SKM-1 treated with dmso at 0.1 percent for 144 hours (cell line): ENCODE data around the gene PTGER4.

Experiments
- DNase-seq: peaks from one replicate; lab custom pipeline; 2025; ENCODE audit not compliant: unreplicated experiment; lab: John Stamatoyannopoulos, UW

Gene PTGER4

DNA sequence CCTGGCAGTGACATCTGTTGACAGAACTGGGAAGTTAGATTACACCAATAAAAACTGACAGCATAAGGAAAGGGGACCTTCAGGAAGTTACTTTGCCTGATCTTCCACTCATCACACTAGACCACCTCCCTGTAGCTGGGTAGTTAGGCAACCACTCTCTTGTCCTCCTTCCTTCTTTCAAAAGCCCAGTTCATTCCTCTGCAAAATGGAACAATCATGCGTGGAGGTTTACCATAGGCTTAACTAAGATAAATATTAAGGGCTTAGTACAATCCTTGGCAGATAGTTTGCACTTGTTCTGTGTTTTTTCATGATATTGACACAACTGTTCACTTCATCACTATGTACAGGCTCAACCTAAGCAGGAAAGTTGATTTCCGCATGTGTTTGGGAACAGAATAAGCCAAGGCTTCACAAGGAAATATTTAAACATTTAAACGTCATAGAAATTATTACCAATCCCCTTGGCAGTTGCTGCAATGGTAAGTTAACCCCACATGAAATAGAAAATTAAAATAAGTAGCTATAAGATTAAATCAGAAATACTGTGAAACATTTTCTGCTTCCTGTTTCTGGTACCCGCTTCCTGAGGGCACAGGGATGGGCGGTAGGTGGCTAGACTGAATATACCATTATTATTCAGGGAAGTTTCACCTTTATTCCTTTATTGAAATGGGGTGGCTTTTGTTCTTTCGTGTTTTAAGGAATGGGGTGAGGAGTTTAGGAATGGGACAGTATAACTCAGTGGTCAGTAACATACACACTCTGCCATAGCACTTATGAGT, 9.9 kb upstream of the PTGER4 start:
- peak; percentile 34 for DNase-seq

DNA sequence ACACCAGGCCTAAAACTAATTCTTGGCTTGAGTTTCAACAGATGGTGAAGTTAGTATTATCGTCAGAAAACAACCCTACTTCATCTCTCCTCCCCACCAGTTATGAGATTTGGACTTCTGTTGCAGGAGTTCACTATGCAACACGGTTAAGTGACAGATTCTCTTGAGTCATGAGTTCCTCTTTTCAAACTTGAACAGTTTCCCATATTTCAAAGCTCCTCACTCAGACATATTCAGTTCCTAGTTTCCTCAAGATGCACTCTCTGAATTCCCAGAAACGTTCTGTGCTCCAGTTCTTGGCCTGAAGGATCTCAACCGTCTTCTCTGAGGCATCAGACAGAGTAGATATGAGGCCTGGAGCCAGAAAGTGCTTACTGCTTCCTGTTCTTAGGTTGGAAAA, 7.3 kb upstream of the PTGER4 start:
- DNase-seq, result peak; percentile 87

DNA sequence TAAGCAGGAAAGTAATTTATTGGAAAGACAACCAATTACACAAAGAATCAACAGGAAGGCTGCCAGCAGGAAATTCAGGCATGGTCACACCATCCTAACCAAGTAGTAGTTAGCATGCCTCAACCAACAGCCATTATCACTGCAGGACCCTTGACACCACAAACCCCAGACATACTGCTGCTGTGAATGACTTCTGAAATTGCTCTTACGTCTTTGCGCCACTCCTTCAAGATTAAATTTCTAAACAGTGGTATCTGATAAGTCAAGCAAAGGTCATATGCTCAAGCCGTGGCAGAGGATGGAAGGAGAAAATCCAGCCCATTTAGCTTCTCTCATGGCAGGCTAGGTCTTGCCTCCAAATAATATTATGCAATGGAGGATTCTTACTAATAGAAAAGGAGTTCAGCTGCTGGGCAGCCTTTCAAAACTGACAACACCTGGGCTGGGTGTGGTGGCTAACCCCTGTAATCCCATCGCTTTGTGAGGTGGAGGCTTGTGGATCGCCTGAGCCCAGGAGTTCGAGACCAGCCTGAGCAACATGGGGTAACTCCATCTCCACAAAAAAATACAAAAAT, 5.0 kb upstream of the PTGER4 start:
- no peak for DNase-seq

DNA sequence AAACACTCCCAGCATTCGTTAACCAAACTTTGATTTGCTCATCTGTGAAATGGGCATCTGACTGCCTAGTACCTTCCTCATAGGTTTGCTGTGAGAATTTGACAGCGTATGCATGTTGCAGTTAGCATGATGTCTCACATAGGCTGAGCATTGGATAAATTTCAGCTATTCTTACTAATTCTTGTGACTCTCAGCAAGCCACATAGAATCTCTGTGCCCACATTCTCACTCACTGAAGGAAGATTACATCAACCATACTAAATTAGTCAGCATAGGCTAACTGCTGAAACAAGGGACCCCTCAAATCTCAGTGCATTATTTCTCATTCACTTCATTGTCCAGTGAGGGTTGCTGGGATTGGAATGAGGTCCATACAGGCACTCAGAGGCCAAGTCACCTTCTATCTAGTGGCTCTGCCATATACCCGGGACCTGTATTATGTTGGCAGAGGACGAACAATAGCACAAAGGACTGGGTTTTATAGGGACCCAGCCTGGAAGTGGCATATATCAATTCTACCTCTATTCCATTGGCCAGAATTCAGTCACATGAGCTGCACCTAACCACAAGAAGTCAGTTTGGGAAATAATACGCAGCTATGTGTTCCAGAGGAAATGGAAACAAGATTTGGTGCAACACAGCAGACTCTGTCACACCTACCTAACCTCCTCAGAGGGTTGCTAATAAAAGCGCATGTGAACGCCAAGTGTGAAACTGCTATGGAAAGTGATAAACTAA, 4.2 kb upstream of the PTGER4 start:
- DNase-seq, result no peak

DNA sequence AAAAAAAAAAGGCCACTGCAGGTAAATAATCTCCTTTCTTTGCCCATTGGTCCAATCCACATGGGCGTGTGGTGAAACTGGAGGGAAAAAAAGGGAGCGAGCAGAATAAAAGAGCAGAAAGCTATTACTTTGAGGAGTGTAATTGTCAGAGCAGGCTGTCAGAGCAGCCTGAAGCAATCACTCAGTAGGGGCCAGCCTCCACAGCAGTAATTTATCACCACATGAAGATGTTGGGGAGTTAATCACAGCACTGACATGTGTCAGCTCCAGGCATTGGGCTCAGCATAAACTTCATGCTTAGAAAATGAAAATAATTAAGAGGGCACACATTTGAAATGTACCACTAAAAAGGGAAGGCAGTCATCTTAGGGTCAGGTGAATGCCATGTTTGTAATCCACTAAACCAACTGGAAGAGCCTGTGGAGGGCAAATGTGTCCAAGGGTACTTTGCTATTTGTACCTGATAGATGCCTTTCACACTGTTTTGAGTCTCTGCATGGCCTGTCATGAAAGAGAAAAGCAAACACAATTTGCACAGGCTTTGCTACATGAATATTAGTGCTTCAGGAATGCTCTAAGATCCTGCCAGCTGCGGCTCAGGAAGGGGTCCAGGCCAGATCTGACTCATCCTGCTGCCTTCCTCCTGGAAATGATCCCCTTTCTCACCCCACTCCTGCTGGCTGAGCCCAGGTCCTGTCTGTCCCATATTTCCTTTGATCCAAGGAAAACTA, 2.9 kb upstream of the PTGER4 start:
- no peak for DNase-seq

DNA sequence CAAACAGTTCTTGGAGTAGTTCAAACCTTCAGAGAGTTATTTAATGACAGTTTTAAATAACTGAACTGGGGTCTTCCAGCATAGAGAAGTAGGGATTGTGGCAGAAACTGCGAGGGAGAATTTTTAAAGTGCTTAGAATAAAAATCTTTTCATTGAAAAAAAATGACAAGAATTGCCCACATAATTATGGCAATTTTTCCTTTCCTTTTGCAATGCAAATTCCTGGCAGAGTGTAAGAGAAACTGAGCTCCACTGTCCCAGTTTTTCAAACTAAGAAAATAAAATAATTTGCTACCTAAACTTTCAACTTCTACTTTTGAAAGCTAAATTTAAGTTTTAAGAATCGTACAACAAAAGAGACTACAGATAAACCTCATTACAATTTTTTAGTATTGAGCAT, 2.3 kb upstream of the PTGER4 start:
- no peak for DNase-seq

DNA sequence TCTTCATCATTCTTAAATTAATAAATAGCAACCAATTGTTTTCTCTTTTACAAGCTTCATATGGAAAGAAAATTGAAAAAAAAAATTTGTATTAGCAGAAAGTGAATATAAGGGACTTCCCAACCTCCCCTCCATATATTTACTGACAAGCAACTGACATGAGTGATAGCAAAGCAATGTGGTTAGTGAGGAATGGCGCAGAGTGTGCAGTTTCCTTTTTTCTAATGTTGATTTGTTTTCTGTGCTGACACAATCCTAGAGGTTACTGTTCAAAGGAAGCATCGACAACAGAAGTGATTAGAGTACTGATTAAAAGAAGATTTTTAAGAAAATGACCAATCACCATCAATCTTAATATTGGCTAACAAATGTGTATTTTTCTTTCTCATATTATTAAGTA, 1.7 kb upstream of the PTGER4 start:
- peak; percentile 44 for DNase-seq

DNA sequence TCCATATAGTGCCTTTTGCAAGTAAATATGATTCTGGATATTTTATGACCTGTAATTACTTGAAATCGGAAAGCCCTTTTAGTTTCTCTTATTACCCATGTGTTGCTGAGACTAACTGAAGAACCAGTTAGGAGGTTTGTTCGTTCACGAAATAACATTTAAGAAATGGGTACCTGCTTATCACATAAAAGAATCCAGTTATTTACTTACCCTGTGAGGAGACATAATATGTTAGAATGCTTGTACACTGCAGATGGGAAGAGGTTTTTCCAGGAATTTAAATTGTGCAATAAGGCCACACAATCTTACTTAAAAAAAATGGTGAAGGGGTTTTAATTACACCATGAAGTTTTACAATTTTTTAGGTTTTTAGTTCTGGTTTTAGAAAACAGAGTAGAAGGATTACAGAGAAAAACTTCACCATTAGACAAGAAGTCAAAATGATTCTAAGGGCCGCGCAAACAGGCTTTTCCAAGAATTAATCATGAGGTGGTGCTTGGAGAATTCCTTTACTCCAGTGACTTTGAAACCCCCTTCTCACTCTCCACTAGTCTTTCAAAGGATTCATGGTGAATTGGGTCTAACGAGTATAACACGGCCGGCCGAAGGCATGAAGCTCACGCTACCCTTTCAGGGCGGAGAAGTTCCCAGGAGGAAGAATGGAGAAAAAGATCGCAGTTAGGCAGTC, 1.1 kb upstream of the PTGER4 start:
- no peak for DNase-seq

DNA sequence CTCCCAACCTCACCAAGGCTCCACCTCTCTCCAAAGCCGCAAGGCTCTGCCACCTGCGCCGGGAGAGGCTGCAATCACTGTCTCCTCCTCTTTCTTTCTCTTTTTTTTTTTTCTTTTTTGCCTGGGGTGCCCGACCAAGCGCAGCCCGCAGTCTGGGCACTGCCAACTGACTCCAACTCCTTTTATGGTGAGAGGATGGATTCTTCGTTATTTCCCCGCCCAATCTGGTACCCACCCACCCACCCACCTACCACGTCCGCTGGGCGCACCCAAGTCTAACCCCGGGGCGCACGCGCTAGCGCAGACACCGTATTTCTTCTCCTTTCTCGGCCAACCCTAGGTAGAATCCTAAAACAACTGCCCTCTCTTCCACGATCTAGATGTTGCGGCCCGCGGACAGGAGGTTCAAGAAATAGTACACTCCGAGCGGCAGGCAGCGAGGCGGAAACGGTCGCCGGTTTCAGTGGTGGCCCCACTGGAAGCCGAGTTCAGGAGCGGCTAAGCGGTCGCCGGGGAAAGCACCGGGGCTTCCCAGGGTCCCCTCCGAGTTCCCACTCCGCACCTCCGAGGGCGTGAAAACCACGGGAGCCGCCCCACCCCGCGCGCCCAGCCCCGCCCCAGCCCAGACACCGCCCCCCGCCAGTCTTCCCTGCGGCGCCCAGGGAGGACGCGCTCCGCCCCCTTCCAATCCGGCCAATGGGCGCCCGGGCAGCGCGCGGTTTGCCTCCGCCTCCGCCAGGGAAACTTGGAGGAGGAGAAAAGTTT, 385 bp upstream of the PTGER4 start:
- DNase-seq, result peak; percentile 94

DNA sequence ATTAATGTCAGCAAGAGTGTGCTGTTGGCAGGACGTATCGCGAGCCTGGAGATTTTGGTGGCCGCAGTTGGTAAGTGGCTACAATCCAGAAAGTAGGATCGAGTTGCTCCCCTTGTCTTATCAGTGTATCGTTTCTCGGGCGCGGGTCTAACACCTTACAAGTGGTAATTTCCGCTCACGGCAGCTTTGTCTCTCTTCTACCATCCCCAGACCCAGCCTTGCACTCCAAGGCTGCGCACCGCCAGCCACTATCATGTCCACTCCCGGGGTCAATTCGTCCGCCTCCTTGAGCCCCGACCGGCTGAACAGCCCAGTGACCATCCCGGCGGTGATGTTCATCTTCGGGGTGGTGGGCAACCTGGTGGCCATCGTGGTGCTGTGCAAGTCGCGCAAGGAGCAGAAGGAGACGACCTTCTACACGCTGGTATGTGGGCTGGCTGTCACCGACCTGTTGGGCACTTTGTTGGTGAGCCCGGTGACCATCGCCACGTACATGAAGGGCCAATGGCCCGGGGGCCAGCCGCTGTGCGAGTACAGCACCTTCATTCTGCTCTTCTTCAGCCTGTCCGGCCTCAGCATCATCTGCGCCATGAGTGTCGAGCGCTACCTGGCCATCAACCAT, 1.1 kb downstream of the PTGER4 start:
- no peak for DNase-seq

DNA sequence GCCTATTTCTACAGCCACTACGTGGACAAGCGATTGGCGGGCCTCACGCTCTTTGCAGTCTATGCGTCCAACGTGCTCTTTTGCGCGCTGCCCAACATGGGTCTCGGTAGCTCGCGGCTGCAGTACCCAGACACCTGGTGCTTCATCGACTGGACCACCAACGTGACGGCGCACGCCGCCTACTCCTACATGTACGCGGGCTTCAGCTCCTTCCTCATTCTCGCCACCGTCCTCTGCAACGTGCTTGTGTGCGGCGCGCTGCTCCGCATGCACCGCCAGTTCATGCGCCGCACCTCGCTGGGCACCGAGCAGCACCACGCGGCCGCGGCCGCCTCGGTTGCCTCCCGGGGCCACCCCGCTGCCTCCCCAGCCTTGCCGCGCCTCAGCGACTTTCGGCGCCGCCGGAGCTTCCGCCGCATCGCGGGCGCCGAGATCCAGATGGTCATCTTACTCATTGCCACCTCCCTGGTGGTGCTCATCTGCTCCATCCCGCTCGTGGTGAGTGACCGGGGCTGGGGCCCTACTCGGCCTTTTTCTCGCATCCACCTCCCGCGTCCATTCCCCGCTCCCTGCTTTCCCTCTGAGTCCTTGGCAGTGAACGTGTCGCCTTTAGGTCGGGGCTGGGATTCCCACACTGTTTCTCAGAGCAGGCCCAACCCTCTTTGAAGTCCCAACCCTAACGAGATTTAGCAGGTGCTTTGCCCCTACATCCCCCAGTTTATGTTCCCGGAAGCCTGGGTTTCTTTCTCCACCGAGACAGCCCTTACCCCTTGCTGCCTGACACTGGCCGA, 1.8 kb downstream of the PTGER4 start:
- DNase-seq, result peak; percentile 30

DNA sequence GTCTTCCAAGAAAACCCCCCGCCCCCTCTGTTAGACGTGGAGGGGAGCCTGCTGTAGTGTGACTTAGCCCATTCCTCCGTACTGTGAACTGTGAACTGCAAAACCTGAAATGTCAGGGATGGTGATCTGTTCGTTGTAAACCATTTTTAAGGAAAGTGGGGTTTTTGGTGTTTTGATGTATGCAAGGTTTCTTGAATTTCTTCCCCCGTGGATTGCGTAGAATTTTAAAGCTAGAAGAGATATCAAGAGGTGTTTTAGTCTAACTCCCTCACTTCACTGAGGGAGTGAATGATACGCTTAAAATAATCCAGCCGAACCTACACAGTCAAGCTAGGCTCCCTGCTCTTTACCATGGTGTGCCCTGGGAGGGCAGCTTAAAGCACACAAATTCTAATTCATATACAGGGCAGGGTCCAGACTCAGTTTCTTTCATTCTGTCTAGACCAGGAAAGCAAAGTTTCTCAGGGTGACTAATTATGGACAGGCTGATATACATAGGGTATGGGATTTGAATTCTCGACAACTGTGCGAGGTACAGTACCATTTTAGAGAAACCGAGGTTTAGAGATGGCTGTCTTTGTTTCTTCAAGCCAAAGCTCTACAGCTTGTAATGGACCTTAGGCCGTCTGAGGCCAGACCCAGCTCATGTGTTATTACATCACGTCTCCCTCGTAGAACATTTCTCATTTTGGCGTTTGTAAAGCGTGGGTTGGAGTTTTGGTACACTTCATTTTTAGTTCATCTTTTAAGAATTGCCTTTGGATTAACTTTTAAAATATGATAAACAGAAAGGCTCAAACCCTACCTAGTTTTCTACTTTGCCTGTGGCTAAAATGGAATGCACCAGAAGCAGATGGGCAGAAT, 2.7 kb downstream of the PTGER4 start:
- DNase-seq, result peak; percentile 33

DNA sequence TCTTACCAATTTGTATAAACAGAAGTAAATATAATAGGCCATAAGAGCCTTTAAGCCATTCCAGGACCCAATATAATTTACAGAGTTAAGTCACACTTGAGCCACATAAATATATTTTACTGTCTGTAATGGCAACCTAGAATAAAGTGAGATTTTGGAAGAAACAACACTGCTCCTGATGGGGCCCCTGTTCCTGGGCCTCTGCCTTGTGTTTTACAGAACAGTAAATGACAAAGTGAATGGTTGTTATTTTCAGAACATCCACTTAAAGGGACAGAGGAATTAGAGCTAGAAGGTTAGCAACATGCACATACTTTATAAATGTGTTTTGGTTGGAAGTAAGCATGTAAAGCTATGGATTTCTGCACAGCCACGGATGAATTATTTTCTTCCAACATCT, 3.6 kb downstream of the PTGER4 start:
- DNase-seq, result no peak

DNA sequence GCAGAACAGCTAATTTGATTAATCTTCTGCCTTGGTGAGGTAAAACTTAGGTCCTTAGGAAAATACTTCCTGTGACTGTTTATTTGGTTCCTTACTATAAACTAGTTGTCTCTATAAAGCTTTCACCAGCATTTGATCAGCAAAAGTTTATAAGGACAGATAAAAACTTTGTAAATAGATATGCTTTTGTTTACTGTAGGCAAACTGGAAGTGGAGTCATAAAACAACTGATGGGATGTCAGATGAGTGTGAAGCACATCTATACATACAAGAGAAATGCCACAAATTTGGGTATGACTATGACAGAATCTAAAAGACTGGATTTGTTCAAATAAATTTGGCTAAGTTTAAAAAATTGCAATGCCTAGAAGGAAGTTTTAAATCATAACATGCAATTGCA, 5.5 kb downstream of the PTGER4 start:
- no peak for DNase-seq

DNA sequence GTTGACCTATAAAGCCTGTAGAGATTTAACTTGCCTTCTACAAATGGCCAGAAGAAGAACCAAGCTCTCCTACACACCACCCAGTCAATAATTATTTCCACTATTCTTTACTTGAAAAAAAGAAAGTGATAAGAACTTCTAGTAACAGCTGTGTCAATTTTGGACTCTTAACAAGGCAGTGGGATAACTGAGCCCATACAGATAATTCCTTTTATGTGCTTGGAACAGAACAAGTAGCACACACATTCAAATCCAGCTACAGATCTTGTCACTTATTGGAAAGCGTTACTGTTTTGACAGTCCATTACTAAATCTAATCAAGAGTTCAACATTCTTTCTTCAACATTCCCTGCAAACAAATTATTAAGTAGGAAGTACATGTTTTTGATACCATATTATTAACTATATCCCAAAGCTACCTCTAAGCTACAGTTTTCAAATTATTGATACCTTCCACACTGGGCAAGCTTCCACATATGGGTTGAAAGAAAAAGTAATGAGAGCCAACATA, 6.3 kb downstream of the PTGER4 start:
- no peak for DNase-seq

DNA sequence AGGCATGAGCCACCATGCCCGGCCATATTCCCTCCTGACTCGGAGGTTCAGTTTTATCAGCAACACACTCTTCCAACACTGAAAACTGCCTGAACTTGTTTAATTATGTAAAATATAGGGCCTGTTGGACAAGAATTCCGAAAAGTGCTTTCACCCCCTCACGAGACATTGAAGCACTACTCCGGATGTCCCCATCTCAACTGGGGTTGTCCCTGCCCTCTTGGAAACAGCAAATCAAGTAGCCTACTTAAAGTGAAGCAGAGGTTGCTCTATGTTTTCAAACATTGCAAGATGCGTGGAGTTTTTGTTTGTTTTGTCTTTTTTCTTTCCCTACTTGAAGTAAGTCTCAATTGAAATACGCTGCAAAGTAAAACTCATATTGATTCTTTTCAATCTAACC, 7.6 kb downstream of the PTGER4 start:
- DNase-seq, result no peak

DNA sequence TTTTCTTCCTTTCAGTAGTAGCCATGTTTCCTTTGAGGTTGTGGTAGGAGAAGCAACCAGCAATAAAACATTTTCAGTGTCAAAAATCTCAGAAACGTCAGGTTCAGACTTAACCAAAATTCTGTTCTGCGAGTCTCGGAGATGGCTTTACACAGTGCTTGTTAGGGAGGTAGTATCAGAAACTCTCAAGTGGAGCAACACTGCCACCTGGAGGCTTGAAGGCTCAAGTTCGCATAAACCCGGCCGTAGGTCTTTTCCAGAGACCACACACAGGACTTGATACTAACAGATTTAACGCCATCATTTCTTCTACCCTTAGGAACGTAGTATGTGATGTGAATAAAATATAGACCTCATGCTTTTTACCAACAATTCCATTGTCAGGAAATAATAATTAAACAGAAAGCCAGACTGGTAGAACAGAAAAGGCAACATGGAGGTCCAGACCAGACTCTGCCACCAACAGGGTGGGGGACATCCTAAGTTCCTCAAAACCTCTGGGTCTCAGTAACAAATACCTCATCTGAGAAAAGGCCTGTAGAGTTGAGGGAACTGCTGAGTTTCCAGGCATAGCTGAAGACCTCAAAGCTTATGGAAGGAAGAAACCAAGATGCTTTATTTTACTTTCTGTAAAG, 8.5 kb downstream of the PTGER4 start:
- peak; percentile 77 for DNase-seq
